Measurements from ENCODE around the gene LILRB4. TPM values are rescaled to one million over a fixed set of nuclear protein-coding genes. Genes with fewer than 3 reads are reported as not detected.

The LILRB4 gene
- total and polyA plus RNA-seq, 2 donors (not counting 3 experiments of a cell fraction or from before 2014, with no cell fraction given) = not detected

DNA sequence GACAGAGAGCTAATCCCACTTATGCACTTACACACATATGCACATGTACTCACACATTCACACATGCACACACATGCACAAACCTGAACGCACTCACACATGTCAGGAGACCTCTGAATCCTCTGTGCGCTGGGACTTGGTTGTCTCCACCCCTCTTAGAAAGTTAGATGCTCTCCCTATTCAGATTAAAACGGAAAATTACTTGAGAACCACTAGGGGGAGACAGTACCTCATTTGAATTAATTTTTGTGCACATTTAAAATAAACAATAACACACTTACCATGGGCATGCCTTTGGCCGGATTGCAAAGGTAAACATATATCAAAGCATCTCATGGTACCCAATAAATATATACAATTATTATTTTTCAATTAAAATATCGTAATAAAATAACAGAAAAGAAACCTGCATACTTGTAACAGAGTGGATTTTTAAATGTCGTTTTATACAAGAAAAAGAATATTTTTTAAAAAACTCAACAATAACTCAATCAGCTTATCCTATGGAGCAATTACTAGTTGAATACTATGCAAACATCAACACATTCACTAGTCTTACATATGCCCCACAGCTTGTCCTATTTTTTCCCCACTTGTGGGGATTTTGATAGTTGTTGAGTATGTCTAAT lies 9.5 kb upstream of the LILRB4 start:
- FAIRE-seq = peak; percentile 56

More for the DNA sequence above, 9.5 kb upstream of the LILRB4 start:
- Histone ChIP-seq H3K9me3 (replicated peaks; ENCODE audit: control insufficient read depth, insufficient read depth, low read length) (no peaks in the 10 kb centered on the region), H3K9me1 (replicated peaks; ENCODE audit: control insufficient read depth, extremely low read depth, insufficient read depth, low read length) (no peaks in the 10 kb centered on the region), H3K4me3 (replicated peaks in 1 of 3; ENCODE audit: insufficient read depth in 1 of 3, low read depth in 1 of 3, low read length in 3 of 3) (no peak overlapping the region), H4K20me1 (replicated peaks; ENCODE audit: control insufficient read depth, extremely low read depth, insufficient read depth, low read length) (no peaks in the 10 kb centered on the region), H2AFZ (ENCODE audit: low read depth, low read length) (no peak overlapping the region), H3K9ac (replicated peaks; ENCODE audit: extremely low read depth, insufficient read depth, low read length) (no peak overlapping the region), H3K4me1 (ENCODE audit: control insufficient read depth, extremely low read depth, insufficient read depth, low read length) (no peaks in the 10 kb centered on the region), H3K27me3 (ENCODE audit: control insufficient read depth in 2 of 2, insufficient read depth in 2 of 2, low read length in 2 of 2) (no peaks in the 10 kb centered on the region), H3K27ac (ENCODE audit: insufficient read depth, low read depth, low read length) (no peak overlapping the region), H3K4me2 (ENCODE audit: insufficient read depth, low read length) (no peak overlapping the region), H3K79me2 (ENCODE audit: control insufficient read depth, insufficient read depth, low read length) (no peaks in the 10 kb centered on the region), H3K36me3 (ENCODE audit: control insufficient read depth in 2 of 2, extremely low read depth in 1 of 2, insufficient read depth in 2 of 2, low read length in 2 of 2) (no peaks in the 10 kb centered on the region)
- no TSS peak for BruUV-seq (replicated peaks)
- peak; percentile 22 for DNase-seq (ENCODE audit: low read depth, low spot score)
- intact Hi-C loops (cut with micrococcal nuclease) = loop anchor here (1.0 kb wide), 1 partner anchor 172 kb away; no protein-coding TSS in a partner anchor
- TF ChIP-seq, protein P1, sequence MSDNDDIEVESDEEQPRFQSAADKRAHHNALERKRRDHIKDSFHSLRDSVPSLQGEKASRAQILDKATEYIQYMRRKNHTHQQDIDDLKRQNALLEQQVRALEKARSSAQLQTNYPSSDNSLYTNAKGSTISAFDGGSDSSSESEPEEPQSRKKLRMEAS (IDR thresholded peaks at IDR 0.05; ENCODE audit: insufficient read depth, insufficient read length) = no peak
- TF ChIP-seq, protein P2, sequence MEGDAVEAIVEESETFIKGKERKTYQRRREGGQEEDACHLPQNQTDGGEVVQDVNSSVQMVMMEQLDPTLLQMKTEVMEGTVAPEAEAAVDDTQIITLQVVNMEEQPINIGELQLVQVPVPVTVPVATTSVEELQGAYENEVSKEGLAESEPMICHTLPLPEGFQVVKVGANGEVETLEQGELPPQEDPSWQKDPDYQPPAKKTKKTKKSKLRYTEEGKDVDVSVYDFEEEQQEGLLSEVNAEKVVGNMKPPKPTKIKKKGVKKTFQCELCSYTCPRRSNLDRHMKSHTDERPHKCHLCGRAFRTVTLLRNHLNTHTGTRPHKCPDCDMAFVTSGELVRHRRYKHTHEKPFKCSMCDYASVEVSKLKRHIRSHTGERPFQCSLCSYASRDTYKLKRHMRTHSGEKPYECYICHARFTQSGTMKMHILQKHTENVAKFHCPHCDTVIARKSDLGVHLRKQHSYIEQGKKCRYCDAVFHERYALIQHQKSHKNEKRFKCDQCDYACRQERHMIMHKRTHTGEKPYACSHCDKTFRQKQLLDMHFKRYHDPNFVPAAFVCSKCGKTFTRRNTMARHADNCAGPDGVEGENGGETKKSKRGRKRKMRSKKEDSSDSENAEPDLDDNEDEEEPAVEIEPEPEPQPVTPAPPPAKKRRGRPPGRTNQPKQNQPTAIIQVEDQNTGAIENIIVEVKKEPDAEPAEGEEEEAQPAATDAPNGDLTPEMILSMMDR (IDR thresholded peaks at IDR 0.05; ENCODE audit: extremely low read depth in 1 of 2, insufficient read depth in 1 of 2, low read depth in 1 of 2, low read length in 2 of 2) = peak; percentile 29 to 31
- dilution Hi-C loops (cut with MboI; ENCODE audit: extremely low pct_ligation_motif_present, low sequenced_read_pairs) = no loop called here
- CTCF ChIA-PET = interaction anchor here (1.0 to 4.2 kb wide), 3 partner anchors 16 to 158 kb away, joined by 3 to 28 read pairs (median 4); no protein-coding TSS in a partner anchor
- POLR2A ChIA-PET = no interaction called here
